Stimulated activated CD8-positive, alpha-beta memory T cell treated with anti-CD3 and anti-CD28 coated beads, Interleukin-15, amount 100 ng/mL, for 1 hour (primary cell): ENCODE measurements around the gene SKOR1.

Experiments
- DNase-seq: peaks from one replicate; pipeline ENCODE4 v3.0.0-alpha.2; 2020; ENCODE audit warnings: low read depth

SKOR1 gene

DNA sequence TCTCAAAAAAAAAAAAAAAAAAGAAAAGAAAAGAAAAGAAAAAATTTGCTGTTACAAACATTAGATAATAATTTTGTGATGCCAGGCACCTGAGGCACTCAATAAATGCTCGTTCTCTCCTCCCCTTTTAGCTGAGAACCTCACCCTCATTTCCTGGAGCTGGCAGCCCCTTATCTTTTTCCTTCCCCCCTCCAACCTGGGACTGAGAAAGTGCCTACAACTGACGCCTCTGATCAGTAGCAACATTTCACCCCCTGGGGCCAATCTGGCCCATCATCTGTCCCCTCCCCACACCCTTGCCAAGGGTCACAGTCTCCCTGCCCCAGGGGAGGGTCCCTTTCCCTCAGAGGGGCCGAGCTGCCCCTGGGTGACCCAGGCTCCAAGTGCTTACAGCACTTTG lies 27.1 kb downstream of the SKOR1 start:
- DNase-seq: no peak

DNA sequence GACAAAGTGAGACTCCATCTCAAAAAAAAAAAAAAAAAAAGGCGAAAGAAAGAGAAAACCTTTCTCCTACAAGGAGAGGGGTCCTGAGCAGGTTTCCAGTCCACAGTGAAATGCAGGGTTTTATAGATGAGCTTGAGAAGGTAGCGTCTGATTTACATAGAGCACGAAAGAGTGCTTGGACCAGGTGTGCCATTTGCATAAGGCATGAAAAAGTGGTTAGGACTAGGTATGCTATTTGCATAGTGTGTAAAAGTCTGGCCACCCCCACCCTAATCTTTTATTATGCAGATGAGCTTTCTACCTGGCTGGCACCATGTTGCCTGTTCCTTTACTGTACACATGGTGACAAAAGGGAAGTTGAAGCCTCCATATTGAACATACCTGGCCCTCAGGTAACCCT lies 28.1 kb downstream of the SKOR1 start:
- DNase-seq: no peak

DNA sequence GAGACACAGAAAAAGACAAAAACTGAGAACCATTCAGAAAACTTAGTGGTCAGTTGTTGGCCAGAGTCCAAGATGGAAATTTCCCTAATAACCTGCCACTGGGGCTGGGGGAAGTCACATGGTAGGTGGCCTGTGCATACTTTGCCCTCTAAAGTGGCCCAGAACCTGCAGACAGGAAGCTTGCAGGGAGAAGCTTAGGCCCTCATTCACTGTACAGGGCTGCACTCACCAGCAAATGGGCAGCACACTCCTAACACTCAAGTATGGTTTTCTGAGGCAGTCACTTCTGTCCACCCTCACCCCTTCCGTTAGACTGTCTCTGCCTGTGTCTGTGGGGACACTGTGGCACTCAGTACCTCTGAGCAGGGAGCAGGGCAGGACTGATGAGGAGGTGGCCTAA lies 29.0 kb downstream of the SKOR1 start:
- DNase-seq: no peak

DNA sequence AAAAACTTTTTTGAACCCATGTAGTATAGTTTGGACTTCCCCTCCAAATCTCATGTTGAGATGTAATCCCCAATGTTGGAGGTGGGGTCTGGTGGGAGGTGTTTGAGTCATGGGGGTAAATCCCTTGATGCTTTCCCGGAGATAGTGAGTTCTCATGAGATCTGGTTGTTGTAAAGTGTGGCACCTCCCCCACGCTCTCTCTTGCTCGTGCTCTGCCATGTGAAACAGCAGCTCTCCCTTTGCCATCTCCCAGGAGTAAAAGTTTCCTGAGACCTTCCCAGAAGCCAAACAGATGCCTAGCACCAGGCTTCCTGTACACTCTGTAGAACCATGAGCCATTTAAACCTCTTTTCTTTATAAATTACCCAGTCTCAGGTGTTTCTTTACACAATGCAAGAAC lies 30.5 kb downstream of the SKOR1 start:
- no peak for DNase-seq

DNA sequence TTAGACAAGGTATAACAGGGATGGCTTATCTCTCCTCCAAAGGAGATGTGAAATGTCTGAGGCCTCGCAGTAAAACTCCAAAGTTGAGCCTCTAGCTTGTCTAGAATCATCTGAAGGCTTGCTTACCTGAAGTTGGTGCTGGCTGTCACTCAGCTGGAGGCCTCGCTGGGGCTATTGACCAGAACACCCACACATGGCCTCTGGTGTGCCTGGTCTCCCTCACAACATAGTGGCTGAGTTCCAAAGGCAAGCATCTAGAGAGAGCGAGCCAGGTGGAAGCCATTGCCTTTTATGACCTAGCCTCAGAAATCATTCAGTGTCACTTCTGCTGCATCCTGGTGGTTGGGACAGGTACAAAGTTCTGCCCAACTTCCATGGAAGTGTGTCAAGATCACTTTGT lies 31.9 kb downstream of the SKOR1 start:
- no peak for DNase-seq

DNA sequence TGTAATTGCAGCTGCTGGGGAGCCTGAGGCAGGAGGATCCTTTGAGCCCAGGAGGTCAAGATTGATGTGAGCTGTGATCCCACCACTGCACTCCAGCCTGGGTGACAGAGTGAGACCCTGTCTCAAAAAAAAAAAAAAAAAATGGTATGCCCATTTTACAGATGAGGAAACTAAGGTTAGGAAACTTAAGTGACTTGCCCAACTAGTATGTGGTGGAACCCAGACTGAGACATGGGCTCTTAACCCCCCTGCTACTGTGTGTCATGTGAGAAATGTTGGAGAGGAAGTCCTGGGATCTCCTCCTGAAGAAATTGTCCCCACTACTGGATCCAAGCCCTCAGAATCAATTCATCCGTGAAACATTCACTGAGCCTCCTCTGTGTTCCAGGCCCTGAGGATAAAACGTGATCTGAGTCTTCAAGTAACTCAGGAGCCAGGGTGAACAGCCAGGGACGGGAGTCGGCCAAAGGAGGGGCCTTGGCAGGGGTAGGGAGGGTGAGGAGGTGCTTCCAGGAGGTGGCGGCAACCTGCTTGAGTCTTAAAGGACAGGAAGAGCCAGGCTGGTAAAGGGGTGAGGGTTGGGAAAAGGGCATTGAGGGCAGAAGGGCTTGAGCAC lies 34.1 kb downstream of the SKOR1 start:
- no peak for DNase-seq

DNA sequence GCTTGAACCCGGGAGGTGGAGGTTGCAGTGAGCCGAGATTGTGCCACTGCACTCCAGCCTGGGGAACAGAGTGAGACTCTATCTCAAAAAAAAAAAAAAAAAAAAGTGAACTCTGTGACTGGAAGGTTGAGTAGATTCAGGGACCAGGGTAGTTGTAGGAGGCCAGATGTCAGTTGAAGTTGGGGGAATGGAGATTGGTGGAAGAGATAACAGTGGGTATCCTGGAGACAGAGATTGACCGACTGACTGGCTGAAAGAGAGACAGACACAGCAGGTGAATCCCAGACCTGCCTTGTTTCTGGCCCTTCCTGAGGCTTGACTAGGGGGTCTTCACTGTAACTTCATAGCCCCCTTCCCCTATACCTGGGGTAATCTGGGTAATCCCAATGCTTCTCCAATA lies 36.7 kb downstream of the SKOR1 start:
- no peak for DNase-seq

DNA sequence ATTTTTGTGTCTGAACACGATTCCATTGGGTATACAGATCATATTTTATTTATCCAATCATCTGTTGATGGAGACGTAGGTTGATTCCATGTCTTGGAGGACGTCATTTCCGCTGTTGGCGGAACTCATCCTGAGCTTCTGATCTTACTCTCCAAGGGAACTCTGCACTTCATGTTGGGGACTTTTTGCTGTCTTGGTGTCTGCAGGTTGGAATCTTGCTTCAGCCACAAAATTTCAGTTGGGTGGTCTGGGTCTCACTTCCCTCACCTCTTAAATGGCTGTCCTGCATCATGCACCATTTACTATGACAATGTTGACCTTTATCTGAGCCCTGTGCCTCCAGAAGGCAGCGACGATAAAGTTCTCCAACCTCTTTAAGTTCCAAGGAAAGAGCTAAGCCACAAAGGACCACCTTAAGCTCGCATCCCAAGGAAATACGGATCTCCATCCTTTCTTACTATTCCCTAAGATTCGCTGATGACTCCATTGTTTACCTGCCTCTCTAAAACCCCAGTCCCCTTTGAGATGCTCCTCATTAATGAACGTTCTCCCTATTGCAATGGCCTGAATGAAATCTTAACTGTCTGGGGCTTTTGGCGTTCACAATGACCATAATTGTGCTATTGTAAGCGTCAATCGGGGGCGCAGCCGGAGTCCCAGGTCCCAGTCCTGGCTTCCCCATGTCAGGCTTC lies 37.6 kb downstream of the SKOR1 start:
- DNase-seq: no peak

DNA sequence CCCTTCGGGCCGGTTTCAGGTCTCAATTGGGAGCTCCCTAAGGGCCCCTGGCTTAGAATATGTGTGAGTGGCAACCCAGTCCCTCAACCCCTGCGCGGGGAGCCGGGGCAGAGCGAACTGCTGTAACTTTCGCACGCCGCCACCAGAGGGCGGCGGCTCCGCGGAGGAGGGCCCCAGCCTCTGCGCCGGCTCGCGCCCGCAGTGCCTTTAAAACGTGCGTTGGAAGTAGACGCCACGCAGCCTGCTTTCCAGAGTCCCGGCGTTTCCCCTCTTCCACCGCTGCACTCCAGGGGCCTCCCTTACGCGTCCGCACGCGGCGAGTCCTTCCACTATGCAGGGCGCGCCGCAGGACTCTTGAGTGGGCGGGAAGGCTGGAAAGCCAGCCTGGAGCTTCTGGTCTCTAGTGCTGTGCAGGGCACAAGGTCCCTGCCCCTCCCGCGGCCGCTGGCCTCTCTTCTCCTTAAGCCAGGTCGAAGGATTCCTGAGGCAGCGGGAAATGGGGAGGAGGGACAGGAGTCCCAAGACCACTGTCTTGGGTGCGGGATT lies 38.2 kb downstream of the SKOR1 start:
- DNase-seq: peak; percentile 43

DNA sequence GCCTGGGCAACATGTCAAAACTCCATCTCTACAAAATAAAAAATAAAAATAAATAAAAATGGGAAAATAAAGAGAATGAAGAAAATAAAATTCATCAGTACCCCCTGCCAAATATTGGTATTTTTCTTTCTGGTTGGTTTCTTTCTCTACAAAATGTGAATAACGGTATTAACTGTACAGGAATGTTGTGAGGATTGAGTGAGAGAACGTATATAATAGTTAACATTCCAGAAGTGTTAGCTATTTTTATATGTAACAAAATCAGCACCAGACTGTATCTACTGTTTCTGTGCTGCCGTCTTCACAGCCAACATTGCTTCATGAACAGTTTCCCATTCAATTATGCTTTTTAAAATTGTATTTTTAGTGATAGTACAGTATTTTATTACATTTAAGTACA lies 40.0 kb downstream of the SKOR1 start:
- DNase-seq: no peak

DNA sequence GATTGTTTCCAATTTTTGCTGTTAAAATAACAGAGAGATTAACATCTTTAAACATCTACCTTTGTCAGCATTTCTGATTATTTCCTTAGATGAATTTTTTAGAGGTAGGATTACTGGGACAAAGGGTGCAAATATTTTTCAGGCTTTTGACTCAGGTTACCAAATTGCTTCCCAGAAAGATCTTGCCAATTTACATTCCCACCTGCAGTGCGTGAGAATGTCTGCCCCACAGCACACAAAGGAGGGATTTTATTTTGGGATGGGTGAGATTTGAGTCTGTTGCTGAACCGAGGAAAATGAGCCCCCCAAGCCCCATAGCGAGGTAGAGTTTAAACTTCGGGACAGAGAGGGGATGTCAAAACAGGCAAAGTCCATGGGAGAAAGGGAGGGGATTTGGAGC lies 40.5 kb downstream of the SKOR1 start:
- no peak for DNase-seq

DNA sequence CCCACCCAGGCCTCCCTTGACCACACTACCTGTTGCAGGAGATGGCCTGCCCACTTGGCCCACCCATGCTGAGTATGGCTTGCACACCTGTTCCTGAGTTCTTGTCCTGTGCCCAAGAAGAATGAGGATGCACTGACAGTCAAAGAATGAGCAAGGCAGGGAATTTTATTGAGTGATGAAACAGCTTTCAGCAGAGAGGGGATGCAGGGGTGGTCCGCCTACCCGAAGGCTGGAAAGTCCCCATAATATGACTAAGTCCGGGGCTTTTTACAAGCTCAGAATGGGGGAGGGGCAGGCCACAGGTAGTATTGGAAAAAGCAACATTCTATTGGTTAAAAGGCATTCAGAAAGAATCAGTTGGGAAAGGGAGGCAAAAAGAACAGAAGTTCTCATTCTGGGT lies 44.4 kb downstream of the SKOR1 start:
- DNase-seq: no peak

DNA sequence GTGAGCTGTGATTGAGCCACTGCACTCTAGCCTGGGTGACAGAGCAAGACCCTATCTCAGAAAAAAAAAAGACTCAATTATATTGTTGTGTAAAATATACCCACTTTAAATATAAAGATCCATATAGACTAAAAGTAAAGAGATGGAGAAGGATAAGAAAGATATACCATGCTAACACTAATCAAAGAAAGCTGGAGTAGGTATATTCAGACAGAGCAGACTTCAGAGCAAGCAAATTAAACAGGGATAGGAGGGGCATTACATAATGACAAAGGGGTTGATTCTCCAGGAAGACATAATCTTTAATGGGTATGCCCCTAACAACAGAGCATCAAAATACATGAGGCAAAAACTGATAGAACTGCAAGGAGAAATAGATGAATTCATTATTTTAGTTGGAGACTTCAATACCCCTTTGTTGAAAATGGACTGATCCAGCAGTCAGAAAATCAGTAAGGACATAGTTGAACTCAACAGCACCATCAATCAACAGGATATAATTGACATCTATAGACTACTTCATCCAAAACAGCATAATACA lies 45.6 kb downstream of the SKOR1 start:
- DNase-seq: no peak

DNA sequence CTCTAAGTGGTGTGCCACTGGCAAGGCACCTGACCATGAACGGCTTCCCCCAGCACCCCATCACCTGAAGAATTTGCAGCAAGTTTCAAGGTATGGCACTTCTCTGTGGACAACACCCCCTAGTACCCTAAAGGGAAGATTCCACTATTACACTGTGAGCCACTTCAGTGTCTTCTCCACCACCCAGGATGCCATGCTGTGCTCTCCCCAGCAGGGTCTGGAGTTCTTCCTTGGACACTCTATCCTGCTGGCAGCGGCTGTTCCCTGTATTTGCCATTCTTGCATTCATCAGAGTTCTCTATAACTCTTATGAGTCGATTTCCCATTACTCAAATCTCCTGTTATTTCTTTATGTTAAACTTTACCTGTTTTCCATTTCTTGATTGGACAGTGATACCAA lies 48.5 kb downstream of the SKOR1 start:
- no peak for DNase-seq

DNA sequence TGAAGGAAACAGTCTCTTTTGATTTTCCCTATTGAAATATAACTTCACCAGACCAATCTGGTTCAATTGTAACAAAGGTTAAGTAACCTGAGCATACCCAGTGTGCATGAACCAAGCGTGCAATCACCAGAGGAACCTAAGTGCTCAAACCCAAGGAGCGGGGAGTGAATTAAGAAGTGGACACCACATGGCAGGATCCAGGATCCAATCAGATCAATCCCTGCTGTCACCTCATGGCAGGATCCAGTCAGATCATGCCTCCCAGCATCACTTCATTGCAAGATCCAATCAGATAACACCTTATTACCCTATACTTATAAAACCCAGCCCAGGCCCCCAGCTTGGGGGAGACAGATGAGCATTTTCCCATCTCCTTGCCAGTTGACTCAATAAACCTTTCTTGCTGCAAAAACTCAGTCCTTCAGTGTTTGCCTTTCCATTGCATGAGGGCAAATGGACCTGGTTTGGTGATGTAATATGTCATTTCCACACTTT lies 53.5 kb downstream of the SKOR1 start:
- DNase-seq: no peak

DNA sequence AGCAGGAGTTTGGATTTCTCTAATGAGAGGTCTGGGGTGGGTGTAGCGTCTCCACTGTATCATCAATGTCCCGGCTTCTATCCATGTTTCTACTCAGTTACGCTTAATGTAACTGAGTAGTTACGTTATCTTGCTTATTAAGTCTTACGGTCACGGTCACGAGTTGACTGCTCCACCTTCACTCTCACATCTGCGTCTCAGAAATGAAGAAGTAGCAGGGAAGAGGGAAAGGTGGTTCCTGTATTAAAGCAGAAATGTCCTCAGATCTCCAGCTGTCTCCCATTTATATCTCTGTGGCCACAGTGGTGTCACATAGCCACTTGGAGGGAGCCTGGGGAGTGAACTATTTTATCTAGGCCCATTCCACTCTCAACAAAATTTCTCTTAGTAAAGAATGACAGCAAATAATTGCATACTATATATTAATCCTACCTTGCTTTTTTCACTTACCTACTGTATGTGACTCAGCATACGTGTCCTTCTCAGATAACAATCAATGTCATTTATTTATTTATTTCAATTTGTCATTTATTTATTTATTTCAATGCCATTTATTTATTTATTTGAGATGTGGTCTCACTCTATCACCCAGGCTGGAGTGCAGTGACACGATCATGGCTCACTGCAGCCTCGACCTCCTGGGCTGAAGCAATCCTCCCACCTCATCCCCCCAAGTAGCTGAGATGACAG lies 54.3 kb downstream of the SKOR1 start:
- no peak for DNase-seq

DNA sequence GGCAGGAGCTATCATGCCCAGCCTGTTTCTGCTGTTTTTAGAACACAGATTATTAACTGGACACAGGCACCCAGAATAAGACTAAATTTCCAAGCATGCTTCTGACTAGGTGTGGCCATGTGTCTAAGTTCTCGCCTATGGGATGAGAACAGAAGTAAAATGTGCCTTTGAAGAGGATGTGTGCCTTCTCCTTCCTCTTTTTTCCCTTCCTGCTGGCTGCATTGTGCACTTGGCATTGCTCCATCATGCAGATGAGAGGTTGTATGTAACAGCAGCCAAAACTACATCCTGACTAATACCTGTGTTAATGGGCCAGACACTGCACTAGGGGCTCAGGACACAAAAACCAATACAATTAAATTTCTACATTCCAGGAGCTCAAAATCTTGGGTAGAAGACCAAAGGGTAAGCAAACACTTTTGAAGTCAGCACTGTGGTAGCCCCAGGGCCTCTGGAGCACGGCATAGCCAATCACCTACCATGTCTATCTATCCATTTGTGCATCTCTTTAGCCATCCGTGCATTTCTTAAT lies 55.4 kb downstream of the SKOR1 start:
- DNase-seq: no peak

DNA sequence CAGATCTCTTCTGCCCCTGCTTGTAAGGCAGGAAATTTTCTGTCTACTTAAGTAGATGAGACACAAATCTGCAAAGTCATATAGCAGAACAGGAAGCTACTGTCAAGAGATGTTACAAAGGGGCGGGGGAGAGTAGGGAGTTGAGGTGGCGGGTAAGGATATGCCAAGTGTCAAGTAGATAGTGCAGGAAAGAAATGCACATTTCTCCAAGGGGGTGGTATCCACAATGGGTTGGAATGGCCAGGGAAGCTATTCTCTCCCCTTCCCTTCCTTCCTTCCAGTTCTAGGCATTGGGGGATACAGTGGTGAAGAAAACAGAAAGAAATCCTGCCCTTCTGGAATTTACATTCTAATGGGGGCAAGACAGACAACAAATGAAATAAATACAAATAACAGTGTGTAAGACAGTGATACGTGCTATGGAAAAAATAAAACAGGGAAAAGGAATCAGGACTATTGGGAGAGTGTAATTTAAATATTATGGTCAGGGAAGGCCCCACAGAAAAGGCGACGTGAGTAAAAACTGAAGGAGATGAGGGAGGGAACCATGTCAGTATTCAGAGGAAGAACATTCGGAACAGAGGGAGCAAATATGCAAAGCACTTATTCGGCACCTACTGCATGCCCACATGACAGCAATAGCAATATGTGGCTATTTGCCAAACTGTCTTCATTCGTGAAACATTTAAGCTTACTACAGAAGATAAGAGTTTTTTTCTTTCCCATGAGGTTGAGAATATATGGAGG lies 57.4 kb downstream of the SKOR1 start:
- no peak for DNase-seq

DNA sequence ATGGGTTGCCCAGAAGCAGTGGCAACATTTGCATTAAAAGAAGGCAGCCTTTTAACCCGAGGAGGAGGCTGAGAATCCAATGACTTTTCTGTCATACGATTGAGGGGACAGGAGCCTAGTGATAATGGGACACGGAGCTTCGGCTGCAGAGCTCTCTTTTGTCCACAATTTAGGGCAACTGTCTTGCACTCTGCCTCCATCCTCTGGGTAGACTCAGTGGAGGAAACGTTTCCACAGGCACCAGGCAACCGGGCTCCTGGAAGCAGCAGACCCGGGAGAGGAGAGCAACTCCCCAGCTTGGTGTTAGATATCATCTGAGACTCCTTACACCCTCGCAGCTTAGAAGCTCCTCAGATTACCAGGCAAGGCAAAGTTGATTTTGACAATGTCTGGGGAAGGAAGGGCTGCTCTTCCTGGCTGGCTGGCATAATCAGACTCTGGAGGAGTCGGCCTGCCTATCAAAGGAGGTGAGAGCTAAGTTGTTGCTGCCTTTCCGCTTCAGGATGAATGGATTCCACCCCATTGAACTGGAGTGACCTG lies 58.0 kb downstream of the SKOR1 start:
- no peak for DNase-seq

DNA sequence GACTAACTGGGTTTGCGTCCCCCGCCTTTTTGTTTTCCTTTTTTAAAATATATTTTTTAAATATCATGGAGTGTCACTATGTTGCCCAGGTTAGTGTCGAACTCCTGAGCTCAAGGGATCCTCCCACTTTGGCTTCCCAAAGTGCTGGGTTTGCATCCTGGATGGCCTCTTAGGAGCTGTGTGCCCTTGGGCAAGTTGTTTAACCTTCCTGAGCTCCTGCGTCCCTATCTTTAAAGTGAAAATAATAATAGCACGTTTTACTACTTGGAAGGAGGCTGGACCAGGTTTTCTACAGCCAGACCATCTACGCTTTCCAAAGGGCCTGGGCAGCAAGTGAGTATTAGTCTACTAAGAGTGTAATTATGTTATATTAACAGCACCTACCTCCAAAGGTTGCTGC lies 58.7 kb downstream of the SKOR1 start:
- no peak for DNase-seq
